Tibial nerve (tissue), 4 donors: ENCODE results near the gene PSKH1.

ENCODE experiments used
- EP300 ChIP-seq, 2 donors: sonication (generic); formaldehyde crosslinking; IDR thresholded peaks; one replicate each; pipeline ENCODE4 v1.6.1; 2017; ENCODE audit warnings: antibody characterized with exemption in 2 of 2, mild to moderate bottlenecking in 1 of 2
- TF ChIP-seq, protein P1 (sequence below), 5 experiments: fragments of 200-600 bp in 3 of 5; fragments of 450-650 bp in 2 of 5; sonication (generic) in 3 of 5; IDR thresholded peaks; one replicate each; pipeline ENCODE4 v1.5.1; 2016 to 2019; ENCODE audit warnings: antibody characterized with exemption in 5 of 5, mild to moderate bottlenecking in 3 of 5, moderate library complexity in 2 of 5

DNA sequence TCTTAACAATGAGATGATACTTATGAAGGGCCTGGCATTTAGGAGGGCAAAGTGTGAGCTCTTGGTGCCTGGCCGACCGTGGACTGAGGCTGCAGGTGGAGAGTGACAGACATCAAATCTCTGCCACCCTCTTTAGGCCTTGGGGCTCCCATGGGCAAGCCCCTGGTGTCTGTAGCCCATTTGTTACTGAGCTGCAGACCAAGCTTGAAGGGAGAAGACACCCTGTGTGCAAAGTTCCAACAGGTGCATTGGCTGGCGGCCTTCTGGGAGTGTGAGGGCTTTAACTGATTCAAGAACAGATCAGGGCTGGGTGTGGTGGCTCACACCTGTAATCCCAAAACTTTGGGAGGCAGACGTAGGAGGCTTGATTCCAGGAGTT lies 39.4 kb downstream of the PSKH1 start:
- TF ChIP-seq, protein P1, sequence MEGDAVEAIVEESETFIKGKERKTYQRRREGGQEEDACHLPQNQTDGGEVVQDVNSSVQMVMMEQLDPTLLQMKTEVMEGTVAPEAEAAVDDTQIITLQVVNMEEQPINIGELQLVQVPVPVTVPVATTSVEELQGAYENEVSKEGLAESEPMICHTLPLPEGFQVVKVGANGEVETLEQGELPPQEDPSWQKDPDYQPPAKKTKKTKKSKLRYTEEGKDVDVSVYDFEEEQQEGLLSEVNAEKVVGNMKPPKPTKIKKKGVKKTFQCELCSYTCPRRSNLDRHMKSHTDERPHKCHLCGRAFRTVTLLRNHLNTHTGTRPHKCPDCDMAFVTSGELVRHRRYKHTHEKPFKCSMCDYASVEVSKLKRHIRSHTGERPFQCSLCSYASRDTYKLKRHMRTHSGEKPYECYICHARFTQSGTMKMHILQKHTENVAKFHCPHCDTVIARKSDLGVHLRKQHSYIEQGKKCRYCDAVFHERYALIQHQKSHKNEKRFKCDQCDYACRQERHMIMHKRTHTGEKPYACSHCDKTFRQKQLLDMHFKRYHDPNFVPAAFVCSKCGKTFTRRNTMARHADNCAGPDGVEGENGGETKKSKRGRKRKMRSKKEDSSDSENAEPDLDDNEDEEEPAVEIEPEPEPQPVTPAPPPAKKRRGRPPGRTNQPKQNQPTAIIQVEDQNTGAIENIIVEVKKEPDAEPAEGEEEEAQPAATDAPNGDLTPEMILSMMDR (IDR thresholded peaks at IDR 0.05), result no peak
- no peak for TF ChIP-seq EP300 (IDR thresholded peaks at IDR 0.05)
